ENCODE data around the gene DKK3. TPM values are rescaled to one million over a fixed set of nuclear protein-coding genes. Genes with fewer than 3 reads are reported as not detected.

Gene DKK3
- total and polyA plus RNA-seq, 5 donors from 2014 or later, result 0.25 to 4.6 (median 1.8) TPM; not detected in 1

DNA sequence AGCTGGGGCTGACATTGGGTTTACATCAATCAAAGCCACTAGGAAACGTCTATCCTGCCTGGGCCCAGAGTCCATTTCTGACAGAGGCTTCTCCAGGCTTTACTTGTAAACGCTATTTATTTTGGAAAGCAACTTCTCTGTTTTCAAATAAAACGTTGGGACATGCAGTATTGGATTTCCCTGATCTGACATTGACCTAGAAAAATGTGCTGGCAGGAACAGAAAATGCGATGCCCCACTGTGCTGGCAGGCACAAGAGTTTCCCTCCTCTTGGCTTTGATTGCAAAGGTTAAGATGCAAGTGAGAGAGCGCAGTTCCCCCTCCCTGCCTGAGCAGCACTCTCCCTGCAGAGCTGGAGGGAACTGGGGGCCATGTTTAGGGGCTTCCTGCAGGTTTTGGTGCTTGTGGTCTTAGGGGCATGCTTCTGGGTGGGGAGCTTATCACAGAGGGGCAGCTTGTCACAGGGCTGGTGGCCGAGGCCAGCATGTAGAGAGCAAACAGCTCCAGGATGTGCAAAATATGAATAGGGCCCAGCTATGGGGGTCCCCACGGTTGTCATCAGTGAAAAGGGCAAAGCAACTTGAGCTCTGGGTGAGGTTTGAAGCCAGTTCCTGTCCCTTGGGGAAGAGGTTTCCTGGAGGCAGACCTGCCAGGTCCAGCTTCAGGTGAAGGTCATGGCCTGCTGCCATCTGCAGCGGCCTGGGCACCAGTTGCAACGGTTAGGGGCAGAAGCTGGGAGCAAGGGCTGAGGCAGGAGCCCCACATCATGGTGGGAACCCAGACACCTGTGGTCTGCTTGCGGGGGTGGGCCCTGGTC, 42.3 kb upstream of the DKK3 start:
- no peaks in the 10 kb centered on the region for H3K27me3 ChIP-seq (ENCODE audit: control insufficient read depth, insufficient read depth, low read length)
- no peaks in the 10 kb centered on the region for H3K36me3 ChIP-seq (ENCODE audit: control insufficient read depth, insufficient read depth, low read length)
- no peak overlapping the region for H3K27ac ChIP-seq (ENCODE audit: insufficient read depth, low read length, poor library complexity, severe bottlenecking)
- H3K4me1 Mint-ChIP-seq, result peaks cover 0 to 6% (median 2%) of the 10 kb centered on the region in 4 donors
- H3K27ac Mint-ChIP-seq, result no peak overlapping the region
- H3K9me3 Mint-ChIP-seq, result no peaks in the 10 kb centered on the region
- H3K36me3 Mint-ChIP-seq, result no peaks in the 10 kb centered on the region
- no peak for DNase-seq
- no peaks in the 10 kb centered on the region for H3K9me3 ChIP-seq (ENCODE audit: control insufficient read depth in 2 of 2, low read length in 2 of 2)
- no peak overlapping the region for H3K4me3 Mint-ChIP-seq
- no peak for ATAC-seq (ENCODE audit: low read depth in 2 of 2)
- H3K27me3 Mint-ChIP-seq, result no peaks in the 10 kb centered on the region
- H3K4me3 ChIP-seq (ENCODE audit: low read depth, low read length), result no peak overlapping the region
- no peaks in the 10 kb centered on the region for H3K4me1 ChIP-seq (ENCODE audit: control insufficient read depth, insufficient read depth, low read length, poor library complexity, severe bottlenecking)

DNA sequence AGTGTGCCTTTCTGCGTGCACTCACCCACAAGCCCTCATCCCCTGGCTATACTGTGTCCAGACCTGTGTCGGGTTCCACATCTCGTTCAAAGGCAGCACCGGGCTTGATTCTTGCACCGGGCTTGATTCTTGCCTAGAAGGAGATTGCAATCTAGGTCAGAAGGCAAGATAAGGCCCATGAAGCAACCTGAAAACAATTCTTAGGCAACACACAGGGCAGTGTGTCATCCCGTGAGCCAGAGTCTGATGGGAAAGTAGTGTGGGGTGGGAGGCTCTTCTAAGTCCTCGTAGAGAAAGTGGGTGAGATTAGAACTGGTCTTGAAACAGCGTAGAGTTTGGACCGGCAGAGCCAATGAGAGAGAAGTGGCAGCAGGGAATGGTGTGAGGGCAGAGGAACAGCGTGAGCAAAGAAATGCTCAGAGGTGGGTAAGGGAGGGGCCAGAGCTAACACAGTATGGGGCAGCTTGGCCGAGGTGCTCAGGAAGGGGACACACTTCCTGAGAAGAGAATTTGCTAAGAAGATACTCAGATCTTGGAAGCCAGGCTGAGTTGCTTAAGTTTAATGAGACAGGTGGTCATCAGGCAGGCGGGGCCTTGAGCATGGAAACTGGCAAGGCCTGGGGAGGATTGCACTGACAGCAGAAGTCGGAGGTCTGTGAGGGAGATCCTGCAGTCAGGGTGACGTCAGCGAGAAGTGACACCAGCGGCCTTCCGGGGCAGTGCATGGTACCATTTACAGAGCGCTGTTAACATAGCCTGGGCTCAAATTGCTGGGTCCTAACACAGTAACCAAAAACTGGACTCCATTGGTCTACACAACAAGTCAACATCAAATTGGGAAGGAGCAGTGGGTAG, 40.7 kb upstream of the DKK3 start:
- Histone ChIP-seq H3K4me3 (ENCODE audit: low read depth, low read length) (no peak overlapping the region), H3K9me3 (ENCODE audit: control insufficient read depth in 2 of 2, low read length in 2 of 2) (no peaks in the 10 kb centered on the region), H3K27me3 (ENCODE audit: control insufficient read depth, insufficient read depth, low read length) (no peaks in the 10 kb centered on the region), H3K4me1 (ENCODE audit: control insufficient read depth, insufficient read depth, low read length, poor library complexity, severe bottlenecking) (no peaks in the 10 kb centered on the region), H3K27ac (ENCODE audit: insufficient read depth, low read length, poor library complexity, severe bottlenecking) (no peak overlapping the region), H3K36me3 (ENCODE audit: control insufficient read depth, insufficient read depth, low read length) (no peaks in the 10 kb centered on the region)
- Mint-ChIP-seq H3K4me1 (peaks cover 0 to 6% (median 2%) of the 10 kb centered on the region in 4 donors), H3K27me3 (no peaks in the 10 kb centered on the region), H3K9me3 (peaks cover 0 to 3% (median 0%) of the 10 kb centered on the region in 7 donors), H3K4me3 (no peak overlapping the region), H3K36me3 (no peaks in the 10 kb centered on the region), H3K27ac (peak overlapping the region in 2 of 3 donors; percentile 29 to 33)
- no peak for ATAC-seq (ENCODE audit: low read depth in 2 of 2)
- DNase-seq, result no peak

DNA sequence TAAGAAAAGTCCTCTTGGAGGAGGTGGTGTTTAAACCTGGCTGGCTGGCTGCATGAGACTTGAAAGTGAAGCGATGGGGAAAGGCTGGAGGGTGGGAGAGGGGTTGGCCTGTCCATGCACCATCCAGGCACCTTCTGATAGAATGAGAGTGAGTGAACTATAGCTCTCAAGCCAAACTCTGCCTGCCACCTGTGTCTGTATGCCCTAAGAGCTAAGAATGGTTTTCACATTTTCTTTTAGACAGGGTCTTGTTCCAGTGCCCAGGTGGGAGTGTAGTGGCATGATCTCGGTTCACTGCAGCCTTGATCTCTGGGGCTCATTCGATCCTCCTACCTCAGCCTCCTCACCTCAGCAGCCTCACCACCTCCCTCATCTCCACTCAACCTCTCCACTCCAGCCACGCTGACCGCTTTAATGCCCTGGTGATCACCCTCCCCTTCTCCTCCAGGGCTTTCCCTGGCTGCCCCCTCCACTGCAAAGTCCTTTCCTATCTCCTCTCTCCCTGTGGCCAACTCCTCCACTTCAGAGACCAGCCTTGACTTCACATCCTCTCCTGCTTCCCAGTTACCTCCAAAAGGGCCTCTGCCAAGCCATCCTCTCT, 38.3 kb upstream of the DKK3 start:
- Mint-ChIP-seq H3K36me3 (no peaks in the 10 kb centered on the region), H3K27ac (no peak overlapping the region), H3K4me1 (peaks cover 0 to 6% (median 2%) of the 10 kb centered on the region in 4 donors), H3K4me3 (peak overlapping the region in 1 of 4 donors; percentile 21), H3K9me3 (peaks cover 0 to 3% (median 0%) of the 10 kb centered on the region in 7 donors), H3K27me3 (peaks cover 2% of the 10 kb centered on the region)
- Histone ChIP-seq H3K9me3 (ENCODE audit: control insufficient read depth in 2 of 2, low read length in 2 of 2) (no peaks in the 10 kb centered on the region), H3K4me3 (ENCODE audit: low read depth, low read length) (no peak overlapping the region), H3K27ac (ENCODE audit: insufficient read depth, low read length, poor library complexity, severe bottlenecking) (no peak overlapping the region), H3K4me1 (ENCODE audit: control insufficient read depth, insufficient read depth, low read length, poor library complexity, severe bottlenecking) (no peaks in the 10 kb centered on the region), H3K36me3 (ENCODE audit: control insufficient read depth, insufficient read depth, low read length) (no peaks in the 10 kb centered on the region), H3K27me3 (ENCODE audit: control insufficient read depth, insufficient read depth, low read length) (no peaks in the 10 kb centered on the region)
- no peak for DNase-seq
- ATAC-seq (ENCODE audit: low read depth in 2 of 2), result no peak

DNA sequence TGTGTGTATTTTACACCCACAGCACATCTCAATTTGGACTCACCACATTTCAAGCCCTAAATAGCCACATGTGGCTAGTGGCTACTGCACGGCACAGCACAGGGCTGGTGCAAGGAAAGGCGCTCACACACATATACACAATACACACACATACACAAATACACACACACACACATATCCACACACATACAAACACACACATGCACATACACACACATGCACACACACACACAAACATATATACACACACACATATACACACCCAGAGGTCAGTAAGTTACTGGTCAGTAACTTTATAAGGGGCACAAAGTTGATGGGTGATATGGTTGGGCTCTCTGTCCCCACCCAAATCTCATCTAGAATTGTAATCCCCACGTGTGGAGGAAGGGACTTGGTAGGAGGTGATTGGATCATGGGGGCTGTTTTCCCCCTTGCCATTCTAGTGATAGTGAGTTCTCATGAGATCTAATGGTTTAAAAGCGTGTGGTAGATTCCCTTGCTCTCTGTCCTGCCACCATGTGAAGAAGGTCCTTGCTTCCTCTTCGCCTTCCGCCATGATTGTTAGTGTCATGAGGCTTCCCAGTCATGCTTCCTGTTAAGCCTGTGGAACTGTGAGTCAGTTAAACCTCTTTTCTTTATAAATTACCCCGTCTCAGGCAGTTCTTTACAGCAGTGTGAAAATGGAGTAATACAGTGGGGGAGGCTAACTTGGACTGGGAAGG, 37.6 kb upstream of the DKK3 start:
- ATAC-seq (ENCODE audit: low read depth in 2 of 2) (no peak), DNase-seq (no peak)
- no peaks in the 10 kb centered on the region for H3K36me3 ChIP-seq (ENCODE audit: control insufficient read depth, insufficient read depth, low read length)
- Mint-ChIP-seq H3K9me3 (peaks cover 0 to 3% (median 0%) of the 10 kb centered on the region in 7 donors), H3K4me1 (peaks cover 0 to 6% (median 2%) of the 10 kb centered on the region in 4 donors), H3K27ac (no peak overlapping the region), H3K27me3 (peaks cover 7% of the 10 kb centered on the region), H3K4me3 (no peak overlapping the region), H3K36me3 (no peaks in the 10 kb centered on the region)
- H3K4me3 ChIP-seq (ENCODE audit: low read depth, low read length), result no peak overlapping the region
- H3K4me1 ChIP-seq (ENCODE audit: control insufficient read depth, insufficient read depth, low read length, poor library complexity, severe bottlenecking), result no peaks in the 10 kb centered on the region
- no peaks in the 10 kb centered on the region for H3K27me3 ChIP-seq (ENCODE audit: control insufficient read depth, insufficient read depth, low read length)
- H3K27ac ChIP-seq (ENCODE audit: insufficient read depth, low read length, poor library complexity, severe bottlenecking), result no peak overlapping the region
- H3K9me3 ChIP-seq (ENCODE audit: control insufficient read depth in 2 of 2, low read length in 2 of 2), result no peaks in the 10 kb centered on the region

DNA sequence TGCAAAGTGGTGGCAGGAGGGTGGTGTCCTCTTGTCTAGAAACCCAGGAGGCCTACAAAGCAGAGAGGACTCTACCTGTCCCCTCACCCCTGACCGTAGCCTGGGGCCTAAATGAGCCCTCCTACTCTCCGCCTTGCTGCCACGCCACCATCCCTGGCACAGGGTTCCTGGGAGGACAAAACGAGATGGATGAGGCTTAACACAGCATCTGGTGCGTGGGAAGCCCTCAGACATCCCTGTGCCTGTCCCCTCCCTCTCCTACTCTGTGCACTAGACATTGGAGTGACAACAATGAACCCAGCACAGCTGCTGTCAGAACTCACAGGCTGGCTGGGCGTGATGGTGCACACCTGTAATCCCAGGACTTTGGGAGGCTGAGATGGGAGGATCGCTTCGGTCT, 36.4 kb upstream of the DKK3 start:
- no peaks in the 10 kb centered on the region for H3K36me3 ChIP-seq (ENCODE audit: control insufficient read depth, insufficient read depth, low read length)
- DNase-seq (no peak), ATAC-seq (ENCODE audit: low read depth in 2 of 2) (no peak)
- H3K27me3 ChIP-seq (ENCODE audit: control insufficient read depth, insufficient read depth, low read length), result no peaks in the 10 kb centered on the region
- peaks cover 7% of the 10 kb centered on the region for H3K27me3 Mint-ChIP-seq
- H3K27ac Mint-ChIP-seq, result no peak overlapping the region
- H3K36me3 Mint-ChIP-seq, result no peaks in the 10 kb centered on the region
- H3K4me3 ChIP-seq (ENCODE audit: low read depth, low read length), result no peak overlapping the region
- H3K4me3 Mint-ChIP-seq, result no peak overlapping the region
- peaks cover 0 to 3% (median 0%) of the 10 kb centered on the region in 7 donors for H3K9me3 Mint-ChIP-seq
- H3K4me1 Mint-ChIP-seq, result peaks cover 0 to 6% (median 2%) of the 10 kb centered on the region in 4 donors
- H3K4me1 ChIP-seq (ENCODE audit: control insufficient read depth, insufficient read depth, low read length, poor library complexity, severe bottlenecking), result no peaks in the 10 kb centered on the region
- H3K9me3 ChIP-seq (ENCODE audit: control insufficient read depth in 2 of 2, low read length in 2 of 2), result no peaks in the 10 kb centered on the region
- no peak overlapping the region for H3K27ac ChIP-seq (ENCODE audit: insufficient read depth, low read length, poor library complexity, severe bottlenecking)

DNA sequence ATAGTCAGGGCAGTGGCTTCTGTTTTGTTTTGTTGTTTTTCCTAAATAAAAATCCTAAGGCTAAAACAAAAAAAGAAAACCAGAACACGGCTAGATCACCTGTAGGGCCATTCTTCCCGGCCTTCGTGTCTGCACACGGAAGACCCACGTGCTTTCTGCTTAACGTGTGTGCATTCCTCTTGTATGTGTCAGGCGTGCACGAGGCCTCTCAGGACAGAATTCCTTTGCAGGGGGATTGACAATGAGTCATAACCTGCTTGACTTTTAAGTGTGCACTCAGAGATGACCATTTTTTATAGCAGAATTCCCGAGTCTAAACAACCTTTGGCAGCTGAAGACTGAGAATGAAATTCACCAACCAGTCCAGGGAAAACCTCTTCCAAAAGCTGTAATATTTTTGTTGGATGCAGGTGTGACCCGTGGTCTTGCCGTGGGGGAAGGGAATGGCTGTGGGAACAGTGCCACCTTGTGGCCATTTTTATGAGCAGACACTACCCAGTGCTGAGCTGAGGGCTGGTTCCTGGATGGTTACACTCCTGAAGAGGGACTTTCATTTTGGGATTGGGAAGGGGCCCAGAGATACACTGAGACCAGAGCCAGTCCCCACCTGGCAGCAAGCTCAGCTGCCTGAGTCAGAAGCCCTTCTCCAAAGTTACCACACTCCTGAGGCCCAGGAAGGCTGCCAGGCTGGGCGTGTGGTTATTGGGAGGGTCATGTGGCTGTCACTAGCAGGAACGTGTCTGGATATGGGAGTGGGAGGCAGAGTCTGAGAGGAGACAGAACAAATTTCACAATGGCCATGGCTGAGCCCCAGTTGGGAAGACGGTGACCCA, 35.7 kb upstream of the DKK3 start:
- no peaks in the 10 kb centered on the region for H3K9me3 ChIP-seq (ENCODE audit: control insufficient read depth in 2 of 2, low read length in 2 of 2)
- no peaks in the 10 kb centered on the region for H3K4me1 ChIP-seq (ENCODE audit: control insufficient read depth, insufficient read depth, low read length, poor library complexity, severe bottlenecking)
- Mint-ChIP-seq H3K9me3 (peaks cover 0 to 3% (median 0%) of the 10 kb centered on the region in 7 donors), H3K4me1 (peaks cover 0 to 6% (median 2%) of the 10 kb centered on the region in 4 donors), H3K4me3 (no peak overlapping the region), H3K36me3 (no peaks in the 10 kb centered on the region), H3K27ac (no peak overlapping the region), H3K27me3 (peaks cover 7% of the 10 kb centered on the region)
- H3K27ac ChIP-seq (ENCODE audit: insufficient read depth, low read length, poor library complexity, severe bottlenecking), result no peak overlapping the region
- H3K36me3 ChIP-seq (ENCODE audit: control insufficient read depth, insufficient read depth, low read length), result no peaks in the 10 kb centered on the region
- H3K27me3 ChIP-seq (ENCODE audit: control insufficient read depth, insufficient read depth, low read length), result no peaks in the 10 kb centered on the region
- DNase-seq, result peak; percentile 33 to 63 (median 57)
- no peak overlapping the region for H3K4me3 ChIP-seq (ENCODE audit: low read depth, low read length)
- peak; percentile 56 to 74 for ATAC-seq (ENCODE audit: low read depth in 2 of 2)
